Nephron progenitor cell (in vitro differentiated cells): ENCODE data around the gene ARHGEF1.

Source experiments
- DNase-seq: peaks from one replicate; pipeline ENCODE4 v3.0.0; 2021
- H3K27ac Mint-ChIP-seq: 2 replicates; pipeline ENCODE4 v1.8.0; 2021; ENCODE audit warnings: mild to moderate bottlenecking, moderate library complexity, mixed read lengths
- H3K27me3 Mint-ChIP-seq: 2 replicates; pipeline ENCODE4 v1.8.0; 2021; ENCODE audit warnings: mild to moderate bottlenecking, low read depth, mixed read lengths; ENCODE audit not compliant: poor library complexity
- H3K36me3 Mint-ChIP-seq: 2 replicates; pipeline ENCODE4 v1.8.0; 2021; ENCODE audit warnings: low read depth, mixed read lengths
- H3K4me1 Mint-ChIP-seq: 2 replicates; pipeline ENCODE4 v1.8.0; 2021; ENCODE audit warnings: mixed read lengths
- H3K4me3 Mint-ChIP-seq: 2 replicates; pipeline ENCODE4 v1.8.0; 2021; ENCODE audit warnings: mild to moderate bottlenecking, moderate library complexity, mixed read lengths
- H3K9me3 Mint-ChIP-seq: 2 replicates; pipeline ENCODE4 v1.8.0; 2021; ENCODE audit warnings: mild to moderate bottlenecking, moderate library complexity, mixed read lengths
- TF ChIP-seq, protein P1 (sequence below): fragments of 200-600 bp; sonication (generic); IDR thresholded peaks from 2 replicates; pipeline ENCODE4 v1.5.0; 2021; ENCODE audit warnings: antibody characterized with exemption

Gene ARHGEF1

DNA sequence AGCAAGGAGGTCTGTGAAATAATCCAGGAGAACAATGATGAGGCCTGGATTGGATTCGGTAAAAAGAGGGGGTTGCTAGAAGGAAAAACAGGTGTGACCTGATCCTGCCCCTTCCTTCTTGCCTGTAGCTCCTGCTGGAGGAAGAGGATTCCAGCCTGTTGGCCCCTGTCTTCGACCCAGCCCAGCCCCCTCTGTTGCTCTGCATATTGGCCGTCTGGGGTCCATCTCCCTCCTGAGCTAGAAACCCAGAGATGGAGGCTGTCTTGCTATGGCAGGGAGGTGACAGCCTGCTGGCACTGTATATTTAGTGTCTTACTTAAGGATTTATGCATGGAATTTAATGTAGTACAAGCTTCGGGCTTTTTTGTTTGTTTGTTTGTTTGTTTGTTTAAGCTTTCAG lies 31.5 kb upstream of the ARHGEF1 start:
- Mint-ChIP-seq H3K27ac (no peak overlapping the region), H3K9me3 (no peaks in the 10 kb centered on the region), H3K4me1 (no peaks in the 10 kb centered on the region), H3K27me3 (peaks cover 87% of the 10 kb centered on the region), H3K4me3 (no peak overlapping the region), H3K36me3 (no peaks in the 10 kb centered on the region)
- DNase-seq: no peak
- TF ChIP-seq, protein P1, sequence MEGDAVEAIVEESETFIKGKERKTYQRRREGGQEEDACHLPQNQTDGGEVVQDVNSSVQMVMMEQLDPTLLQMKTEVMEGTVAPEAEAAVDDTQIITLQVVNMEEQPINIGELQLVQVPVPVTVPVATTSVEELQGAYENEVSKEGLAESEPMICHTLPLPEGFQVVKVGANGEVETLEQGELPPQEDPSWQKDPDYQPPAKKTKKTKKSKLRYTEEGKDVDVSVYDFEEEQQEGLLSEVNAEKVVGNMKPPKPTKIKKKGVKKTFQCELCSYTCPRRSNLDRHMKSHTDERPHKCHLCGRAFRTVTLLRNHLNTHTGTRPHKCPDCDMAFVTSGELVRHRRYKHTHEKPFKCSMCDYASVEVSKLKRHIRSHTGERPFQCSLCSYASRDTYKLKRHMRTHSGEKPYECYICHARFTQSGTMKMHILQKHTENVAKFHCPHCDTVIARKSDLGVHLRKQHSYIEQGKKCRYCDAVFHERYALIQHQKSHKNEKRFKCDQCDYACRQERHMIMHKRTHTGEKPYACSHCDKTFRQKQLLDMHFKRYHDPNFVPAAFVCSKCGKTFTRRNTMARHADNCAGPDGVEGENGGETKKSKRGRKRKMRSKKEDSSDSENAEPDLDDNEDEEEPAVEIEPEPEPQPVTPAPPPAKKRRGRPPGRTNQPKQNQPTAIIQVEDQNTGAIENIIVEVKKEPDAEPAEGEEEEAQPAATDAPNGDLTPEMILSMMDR: no peak

DNA sequence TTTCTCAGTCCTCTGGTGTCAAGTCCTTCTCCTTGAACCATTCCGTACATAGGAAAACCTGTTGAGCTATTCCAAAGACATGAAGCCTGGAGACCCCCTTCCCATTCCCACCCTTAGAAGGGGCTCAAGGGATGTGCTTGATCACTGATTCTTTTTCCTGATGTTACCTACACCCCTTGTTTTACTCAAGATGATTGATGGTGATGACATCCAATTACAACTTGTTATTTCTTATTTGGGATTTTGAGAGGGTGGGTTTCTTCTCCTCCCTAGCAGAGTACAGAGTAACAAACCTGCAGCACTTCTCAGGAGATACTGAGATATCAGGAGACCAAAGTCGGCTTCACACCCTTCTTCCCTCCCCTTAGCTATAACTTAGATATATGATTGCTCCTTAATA lies 29.6 kb upstream of the ARHGEF1 start:
- no peak overlapping the region for H3K4me3 Mint-ChIP-seq
- H3K27me3 Mint-ChIP-seq: peaks cover 94% of the 10 kb centered on the region

DNA sequence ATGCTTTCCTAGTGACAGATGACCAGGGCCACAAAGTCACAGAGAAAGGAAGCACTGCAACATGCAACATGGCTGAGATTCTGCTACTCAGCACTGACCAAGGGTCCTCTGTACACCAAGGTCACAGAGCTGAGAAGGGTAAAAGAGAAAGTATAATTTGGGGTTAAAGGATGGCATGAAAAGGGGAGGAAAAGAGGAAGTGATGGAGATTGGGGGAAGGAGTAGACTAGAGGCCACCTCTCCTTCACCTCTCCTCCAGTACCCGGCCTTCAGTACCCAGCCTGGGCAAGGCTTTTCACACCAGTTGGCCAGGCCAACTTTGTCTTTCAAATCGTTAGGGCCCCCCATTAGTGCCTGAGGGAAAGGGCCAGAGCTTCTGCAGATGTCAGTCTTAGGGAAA lies 29.2 kb upstream of the ARHGEF1 start:
- Mint-ChIP-seq H3K27ac (no peak overlapping the region), H3K36me3 (no peaks in the 10 kb centered on the region), H3K4me1 (no peaks in the 10 kb centered on the region), H3K27me3 (peaks cover 91% of the 10 kb centered on the region), H3K4me3 (no peak overlapping the region), H3K9me3 (no peaks in the 10 kb centered on the region)
- TF ChIP-seq, protein P1: no peak
- no peak for DNase-seq

More for the DNA sequence above, 29.6 kb upstream of the ARHGEF1 start:
- H3K27ac Mint-ChIP-seq: no peak overlapping the region
- DNase-seq: no peak
- no peaks in the 10 kb centered on the region for H3K36me3 Mint-ChIP-seq
- H3K9me3 Mint-ChIP-seq: no peaks in the 10 kb centered on the region
- TF ChIP-seq, protein P1: no peak
- no peaks in the 10 kb centered on the region for H3K4me1 Mint-ChIP-seq

DNA sequence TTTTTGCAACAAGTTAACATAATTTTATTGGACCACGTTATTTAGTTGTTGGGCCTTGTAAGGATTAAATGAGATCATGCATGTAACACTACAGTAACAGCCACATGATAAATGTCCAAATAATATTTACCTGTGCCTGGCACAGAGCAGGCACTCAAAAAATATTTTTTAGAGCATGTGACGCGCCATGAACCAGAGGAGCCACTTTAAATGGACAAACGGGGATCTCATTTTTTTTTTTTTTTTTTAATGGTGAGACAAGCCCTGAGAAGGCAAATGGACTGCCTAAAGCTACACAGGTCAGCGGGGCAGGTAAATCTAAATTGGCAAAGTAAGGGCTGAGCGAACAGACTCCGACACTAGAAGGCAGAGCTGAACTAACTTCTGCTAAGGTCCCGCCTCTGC lies 23.8 kb upstream of the ARHGEF1 start:
- DNase-seq: no peak
- Mint-ChIP-seq H3K27ac (no peak overlapping the region), H3K27me3 (peaks cover 43% of the 10 kb centered on the region), H3K4me1 (peaks cover 37% of the 10 kb centered on the region), H3K9me3 (no peaks in the 10 kb centered on the region), H3K4me3 (peak overlapping the region; percentile 94), H3K36me3 (peaks cover 36% of the 10 kb centered on the region)
- TF ChIP-seq, protein P1: no peak

DNA sequence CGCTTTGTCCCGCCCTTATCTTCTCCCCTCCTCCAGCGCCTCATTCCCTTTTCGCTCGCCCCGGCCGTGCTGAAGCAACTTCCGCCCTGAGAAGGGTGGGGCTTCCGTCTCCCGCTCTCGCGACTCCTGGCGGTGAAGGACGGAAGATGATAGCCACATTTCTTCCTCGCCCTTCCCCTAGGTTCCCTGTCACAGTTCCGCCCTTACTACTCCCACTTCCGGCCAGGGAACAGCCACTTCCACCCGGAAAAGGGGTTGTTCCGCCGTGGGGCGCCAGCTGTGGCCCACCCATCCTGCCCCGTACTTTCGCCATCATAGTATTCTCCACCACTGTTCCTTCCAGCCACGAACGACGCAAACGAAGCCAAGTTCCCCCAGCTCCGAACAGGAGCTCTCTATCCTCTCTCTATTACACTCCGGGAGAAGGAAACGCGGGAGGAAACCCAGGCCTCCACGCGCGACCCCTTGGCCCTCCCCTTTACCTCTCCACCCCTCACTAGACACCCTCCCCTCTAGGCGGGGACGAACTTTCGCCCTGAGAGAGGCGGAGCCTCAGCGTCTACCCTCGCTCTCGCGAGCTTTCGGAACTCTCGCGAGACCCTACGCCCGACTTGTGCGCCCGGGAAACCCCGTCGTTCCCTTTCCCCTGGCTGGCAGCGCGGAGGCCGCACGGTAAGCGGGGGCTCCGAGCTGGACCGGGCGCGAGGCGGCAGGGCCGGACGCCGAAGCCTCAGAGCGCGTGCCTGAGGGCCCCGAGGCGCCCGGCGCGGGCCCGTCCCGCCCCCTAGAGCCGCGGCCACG lies 23.2 kb upstream of the ARHGEF1 start, which contains the start of gene RPS19:
Gene RPS19, plus strand, starts transcription at position 638 of the 801 bp plus-strand sequence. CDS start 520 bp downstream, outside the sequence.
- Mint-ChIP-seq H3K4me1 (peaks cover 43% of the 10 kb centered on the region), H3K4me3 (peak within 1 kb of the TSS; percentile 94), H3K27me3 (peaks cover 37% of the 10 kb centered on the region), H3K9me3 (no peaks in the 10 kb centered on the region), H3K36me3 (peaks cover 42% of the 10 kb centered on the region), H3K27ac (peak within 1 kb of the TSS; percentile 99)
- TF ChIP-seq, protein P1: peak; percentile 57
- DNase-seq: peak; percentile 98
